HG03439 (cell line): ENCODE data around the gene IGIP.
"Not testable (repeated sequence)": the region's sequence is repeated elsewhere in the genome, so short reads cannot be mapped to it uniquely, and the experiment has no call there.

Experiments used
- ATAC-seq: cut with Tn5 transposase; IDR thresholded peaks from one replicate; pipeline ENCODE4 v1.9.1; 2021; ENCODE audit warnings: mild to moderate bottlenecking, moderate library complexity; ENCODE audit not compliant: unreplicated experiment

The IGIP gene

DNA sequence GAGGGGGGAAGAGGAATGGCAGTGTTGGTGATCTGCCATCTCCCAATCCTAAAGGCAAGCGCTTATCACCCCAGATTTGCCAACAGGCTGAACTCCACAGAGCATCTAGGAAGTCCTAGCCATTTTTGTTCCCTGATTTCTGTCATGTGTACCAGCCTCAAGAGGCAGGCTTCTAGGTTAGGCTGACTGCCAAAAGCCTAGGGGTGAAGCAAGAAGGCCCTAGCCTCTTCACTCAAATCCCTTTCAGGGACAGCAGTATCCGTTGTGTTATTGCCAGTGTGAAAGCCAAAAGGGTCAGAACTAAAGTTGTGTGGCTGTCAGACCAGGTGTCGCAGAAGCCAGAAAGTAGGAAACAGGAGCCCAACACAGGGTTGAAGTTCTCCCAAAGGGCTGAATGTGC lies 14.7 kb downstream of the IGIP start:
- no peak for ATAC-seq

DNA sequence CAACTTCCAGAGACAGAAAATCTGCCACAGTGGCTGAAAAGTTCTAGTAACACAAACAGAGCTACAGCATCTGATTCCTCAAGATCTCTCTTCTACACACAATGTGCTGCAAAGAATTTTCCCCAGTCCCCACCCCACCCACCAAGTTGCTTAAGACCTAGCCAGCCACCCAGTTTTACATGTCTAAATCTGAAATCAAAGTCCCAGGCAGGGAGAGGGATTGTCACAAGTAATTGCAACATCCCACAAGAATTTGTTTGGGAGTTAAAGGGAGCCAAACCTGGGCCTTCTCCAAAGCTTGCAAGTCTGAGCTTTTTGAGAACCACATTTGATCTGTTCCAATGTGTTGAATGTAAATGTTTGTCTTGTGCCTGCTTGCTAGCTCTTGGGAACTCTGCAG lies 15.5 kb downstream of the IGIP start:
- no peak for ATAC-seq

DNA sequence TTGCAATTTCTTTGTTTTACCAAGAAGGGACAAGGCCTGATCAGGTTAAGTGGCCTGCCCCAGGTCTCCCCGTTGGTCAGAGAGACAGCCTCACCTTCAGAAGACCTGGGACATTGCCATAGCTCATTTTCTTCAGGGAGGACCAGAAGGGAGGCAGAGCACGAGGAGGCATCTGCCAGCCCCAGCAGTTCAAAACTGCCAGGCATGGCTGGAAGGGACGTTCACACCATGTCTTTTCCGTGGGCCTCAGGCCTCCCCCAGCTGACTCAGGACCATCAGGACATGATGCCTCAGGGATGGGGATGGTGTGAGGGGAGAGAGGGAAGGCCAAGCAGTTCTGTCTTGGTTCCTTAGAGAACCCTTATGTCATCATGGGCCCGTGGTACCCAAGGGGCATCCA lies 16.5 kb downstream of the IGIP start:
- no peak for ATAC-seq

DNA sequence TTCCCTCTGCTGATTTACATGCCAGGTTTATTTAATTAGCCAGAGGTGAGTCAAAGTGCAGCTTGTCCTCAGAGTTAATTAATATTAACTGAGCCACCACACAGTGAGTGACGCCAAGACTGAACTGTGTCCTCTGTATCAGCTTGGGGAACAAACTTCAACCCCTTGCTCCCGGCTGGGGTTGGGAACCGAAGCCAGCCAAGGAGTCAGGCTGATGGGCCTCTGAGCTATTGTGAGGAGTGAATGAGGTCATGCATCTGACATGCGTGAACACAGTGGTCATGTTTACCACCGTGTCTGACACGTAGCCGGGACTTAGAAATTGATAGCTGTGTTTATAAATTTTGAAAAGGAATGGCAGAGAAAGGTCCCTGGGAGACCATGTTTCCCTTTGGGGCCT lies 17.1 kb downstream of the IGIP start:
- ATAC-seq = no peak

DNA sequence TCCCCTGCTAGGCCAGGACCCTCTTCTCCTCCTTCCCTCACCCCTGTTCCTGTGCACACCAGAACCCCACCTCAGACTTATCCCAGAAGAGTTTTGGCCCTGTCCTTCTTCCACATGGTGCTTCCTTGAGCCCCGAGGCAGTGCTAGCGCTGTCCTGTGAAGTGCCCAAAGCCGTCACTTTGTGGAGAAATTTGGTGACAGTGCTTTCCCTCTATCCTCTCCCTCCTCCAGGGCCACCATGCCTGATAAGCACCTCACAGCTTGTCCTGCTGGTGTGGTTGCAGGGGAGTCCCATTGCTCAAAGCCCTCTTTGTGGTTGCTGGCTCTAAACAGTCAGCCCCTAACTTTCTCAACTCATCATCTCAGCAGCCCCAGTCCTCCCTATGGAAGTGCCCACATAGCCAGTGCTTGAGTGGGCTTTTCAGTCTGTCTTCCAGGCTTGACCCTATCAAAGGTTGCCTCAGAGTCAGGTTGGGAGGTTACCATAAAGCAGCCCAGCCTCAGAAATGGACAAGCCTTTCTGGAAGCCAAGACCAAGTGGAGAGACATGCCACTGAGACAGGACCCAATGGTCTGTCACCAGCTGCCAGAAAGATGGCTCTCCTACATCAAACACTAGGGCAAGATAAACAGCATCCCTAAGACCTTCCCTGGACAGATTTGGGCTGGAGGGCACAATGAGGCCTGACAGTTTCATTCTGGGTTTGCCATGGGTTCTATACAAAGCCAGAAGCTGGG lies 18.0 kb downstream of the IGIP start:
- no peak for ATAC-seq

DNA sequence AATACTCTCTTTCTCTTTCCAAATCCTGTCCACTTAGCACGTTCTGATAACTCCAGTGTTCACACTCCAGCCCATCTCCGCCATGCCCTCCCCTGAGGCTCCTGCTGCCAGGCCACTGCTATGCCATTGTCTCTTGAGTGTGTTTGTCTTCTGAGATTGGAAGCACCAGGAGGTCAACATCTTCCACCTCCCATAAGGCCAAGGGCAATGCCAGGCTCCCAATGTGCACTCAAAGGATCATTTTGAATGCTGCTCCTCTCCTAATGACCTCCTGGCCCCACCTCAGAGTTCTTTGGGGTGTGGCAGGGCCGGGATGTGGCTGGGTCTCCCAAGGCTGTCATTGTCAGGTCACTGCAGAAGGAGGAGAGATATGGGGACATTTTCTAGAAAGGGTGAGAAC lies 19.5 kb downstream of the IGIP start:
- ATAC-seq = no peak

DNA sequence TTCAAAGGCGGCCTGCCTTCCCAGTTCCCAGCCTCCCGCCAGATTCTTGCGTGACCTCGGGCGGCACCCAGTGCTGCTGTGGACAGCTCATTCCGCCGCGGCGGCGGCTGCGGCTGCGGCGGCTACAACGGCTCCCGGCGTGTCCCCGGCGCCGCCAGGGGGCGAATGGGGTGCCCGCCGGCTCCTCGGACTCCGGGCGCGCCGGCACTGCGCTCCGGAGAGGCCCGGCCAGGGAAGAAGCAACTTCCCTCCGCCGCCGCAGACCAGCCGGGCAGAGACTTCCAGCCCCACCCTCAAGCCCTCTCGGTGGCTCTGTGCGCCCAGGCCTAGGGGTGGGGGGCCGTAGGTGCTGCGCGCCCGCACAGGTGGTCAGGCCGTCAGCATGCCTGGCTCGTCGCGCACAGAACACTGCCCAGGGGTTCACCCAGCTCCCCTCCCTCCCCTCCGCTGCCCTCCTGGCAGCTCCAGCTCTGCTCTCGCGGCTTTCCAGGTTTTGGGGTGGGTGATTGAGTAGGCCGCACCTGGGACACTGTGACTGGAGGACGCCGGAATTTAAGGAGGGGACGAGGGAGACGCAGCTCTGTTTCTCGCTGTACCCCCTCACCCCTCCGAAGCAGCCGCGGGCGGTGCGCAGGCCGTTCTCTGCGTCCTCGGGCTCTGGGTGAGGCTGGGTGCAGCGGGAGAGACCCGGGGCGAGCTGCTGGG lies 20.2 kb downstream of the IGIP start:
- no peak for ATAC-seq

DNA sequence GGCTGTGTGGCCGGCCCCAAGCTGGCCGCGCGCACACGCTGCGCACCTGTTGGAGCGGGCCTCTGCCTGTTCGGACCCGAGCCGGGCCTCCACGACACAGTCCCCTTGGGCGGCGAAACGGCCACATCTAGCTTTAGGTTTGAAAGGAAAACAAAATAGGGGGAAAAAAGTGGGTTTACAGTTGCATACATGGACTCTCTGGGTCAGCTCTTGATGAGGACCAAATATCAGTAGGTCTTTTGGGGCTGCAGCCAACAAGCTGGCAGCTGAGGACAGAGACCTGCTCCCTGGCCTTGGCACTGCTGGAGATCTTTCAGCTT lies 20.7 kb downstream of the IGIP start:
- no peak for ATAC-seq

DNA sequence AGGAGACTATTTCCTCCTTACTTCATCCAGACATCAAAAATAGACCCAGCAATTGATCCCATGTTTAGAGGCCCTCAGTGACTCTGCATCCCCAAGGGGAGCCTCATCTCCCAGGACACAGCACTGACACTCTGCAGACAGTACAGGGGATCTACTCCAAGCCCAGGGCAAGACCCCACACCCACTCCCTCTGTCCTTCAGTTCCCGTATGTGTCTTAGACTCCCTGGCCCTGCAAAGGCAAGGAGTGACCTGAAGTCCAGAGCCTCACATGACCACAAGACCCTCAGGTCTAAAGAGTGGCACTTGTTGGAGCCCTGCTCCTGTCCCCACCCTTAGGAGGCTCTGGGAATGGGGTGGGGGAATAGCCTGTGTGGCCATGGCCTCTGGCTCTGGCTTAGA lies 21.7 kb downstream of the IGIP start:
- no peak for ATAC-seq

DNA sequence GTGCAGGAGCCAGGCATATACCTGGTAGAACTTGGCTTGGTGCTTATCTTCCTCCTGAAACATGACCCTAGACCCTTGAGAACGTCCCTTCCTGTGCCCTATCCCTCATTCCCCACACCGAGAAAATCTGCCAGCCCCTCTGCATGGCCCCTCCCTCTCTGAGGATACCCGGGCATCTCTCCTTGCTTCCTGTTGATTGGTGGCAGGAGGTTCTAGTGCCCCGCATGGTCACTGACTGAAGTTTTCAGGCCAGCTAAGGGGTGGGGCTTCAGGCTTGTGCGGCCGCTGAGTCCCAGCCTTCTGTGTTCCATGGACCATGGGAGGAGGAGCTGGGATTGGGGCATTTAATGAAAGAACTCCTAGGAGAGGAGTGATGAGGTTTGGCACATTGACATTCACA lies 22.8 kb downstream of the IGIP start:
- no peak for ATAC-seq

DNA sequence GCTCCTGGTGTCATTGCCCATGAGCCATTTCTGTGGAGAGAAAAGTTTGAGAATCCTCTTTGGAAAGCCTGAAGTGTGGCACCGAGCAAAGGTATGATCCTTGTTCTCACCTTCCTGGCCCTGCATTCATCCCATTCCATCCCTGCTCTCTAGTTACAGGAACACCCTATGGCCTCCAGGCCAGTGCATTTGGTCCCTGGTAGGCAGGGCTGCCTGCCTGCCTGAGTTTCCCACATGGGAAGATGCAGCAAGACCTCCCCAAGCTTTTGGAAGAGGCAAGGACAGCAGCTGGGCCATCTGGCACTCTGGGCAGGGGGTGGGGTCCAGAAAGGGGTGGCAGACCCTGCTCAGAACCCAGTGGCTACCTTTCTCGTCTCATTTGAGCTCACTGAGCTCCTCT lies 24.5 kb downstream of the IGIP start:
- ATAC-seq = no peak

DNA sequence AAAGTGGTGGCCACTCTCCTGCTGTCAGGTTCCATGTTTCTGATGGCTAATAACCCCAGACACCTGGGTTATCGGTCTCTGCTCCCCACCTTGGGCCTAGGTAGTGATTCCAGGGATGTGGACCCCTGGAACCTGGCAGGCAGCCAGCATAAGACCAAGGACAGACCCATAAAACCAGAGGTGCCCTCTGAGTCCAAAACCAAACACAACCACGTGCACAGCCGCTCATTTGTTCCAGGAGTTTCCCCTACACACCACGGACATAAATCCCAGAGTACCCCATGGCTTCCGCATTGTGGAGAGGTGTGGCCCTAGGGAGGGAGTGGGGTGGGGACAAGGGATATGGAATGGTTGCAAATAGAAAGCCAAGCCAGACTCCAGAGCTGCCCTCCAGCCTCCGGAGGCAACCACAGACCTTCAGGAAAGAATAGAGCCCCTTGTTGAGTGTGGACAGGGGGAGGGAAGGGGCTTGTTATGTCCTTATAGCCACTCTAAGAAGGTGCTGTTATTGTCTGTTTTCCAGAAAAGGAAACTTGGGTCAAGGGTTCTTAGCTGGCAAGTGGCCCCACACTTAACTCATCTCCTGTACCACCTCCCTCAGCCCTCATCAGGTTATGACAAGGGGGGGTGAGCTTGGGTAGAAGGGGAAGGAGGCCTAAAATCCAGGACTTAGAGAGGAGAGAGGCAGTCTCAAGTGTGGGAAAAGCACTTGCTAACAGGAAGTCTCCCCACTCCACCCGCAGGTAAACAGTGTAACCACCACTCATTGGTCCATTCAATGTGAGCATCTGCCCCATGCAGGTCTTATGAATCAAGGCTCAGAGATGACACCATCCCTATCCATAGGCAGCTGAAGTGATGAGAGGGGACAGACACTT lies 25.6 kb downstream of the IGIP start:
- no peak for ATAC-seq

DNA sequence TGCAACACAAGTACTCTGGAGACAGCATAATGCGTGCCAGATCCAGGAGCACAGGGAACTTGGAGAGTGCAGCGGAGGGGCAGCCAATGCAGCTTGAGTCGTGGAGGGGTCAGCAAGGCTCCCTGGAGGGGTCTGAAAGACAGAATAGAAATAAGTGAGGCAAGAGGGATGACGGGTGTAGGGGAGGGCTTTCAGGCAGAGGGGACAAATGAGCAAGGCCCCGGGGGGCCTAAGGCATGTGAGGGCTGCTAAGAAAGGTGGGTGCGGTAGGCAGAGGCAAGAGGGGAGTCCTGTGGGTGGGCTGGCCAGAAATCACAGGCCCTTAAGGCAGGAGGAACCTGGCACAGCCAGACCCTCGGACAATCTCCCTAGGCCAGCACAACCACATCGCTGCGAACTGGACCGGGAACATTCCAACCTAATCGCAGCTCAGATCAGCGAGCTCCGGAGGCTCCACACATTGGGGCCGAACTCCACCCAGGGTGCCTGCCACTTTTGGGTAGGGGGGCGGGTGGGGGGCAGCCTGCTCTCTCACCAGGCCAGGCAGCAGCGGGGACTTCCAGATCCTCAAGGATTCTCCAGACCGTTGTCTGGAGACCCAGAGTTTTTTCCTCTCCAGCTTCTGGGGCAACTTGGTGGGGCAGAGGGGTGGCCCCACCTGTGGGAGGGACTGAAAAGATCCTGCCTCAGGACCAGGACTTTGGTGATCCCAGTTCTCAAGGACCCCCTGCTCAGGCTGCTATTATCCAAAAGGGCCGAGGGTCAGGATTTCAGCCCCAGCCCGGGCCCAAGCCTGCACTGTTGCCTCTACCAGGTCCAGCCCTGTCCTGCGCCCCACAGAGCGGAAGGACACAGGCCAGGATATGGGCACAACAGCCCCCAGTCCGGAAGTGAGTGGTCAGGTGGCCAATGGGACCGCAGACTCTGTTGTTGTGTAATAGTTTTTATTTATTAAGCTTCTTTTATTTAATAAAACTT lies 26.6 kb downstream of the IGIP start:
- no peak for ATAC-seq

DNA sequence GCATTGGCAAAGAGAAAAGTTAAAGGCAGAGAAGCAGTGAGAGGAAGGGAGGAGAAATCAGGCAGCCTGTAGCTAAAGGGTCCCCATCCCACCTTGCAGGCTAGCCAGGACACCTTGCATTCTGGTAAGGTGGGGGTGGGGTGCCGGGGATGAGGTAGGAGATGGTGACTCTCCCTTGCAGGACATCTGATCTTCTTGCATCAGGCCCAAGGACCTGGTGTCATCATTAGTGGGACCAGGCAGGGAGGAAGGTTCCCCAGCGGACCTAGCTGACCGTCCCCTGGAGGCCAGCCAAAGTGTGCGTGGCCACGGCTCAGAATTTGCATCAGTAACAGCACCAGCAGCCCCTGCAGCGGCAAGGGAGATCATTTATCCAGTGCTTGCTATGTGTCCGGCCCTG lies 27.5 kb downstream of the IGIP start:
- no peak for ATAC-seq

DNA sequence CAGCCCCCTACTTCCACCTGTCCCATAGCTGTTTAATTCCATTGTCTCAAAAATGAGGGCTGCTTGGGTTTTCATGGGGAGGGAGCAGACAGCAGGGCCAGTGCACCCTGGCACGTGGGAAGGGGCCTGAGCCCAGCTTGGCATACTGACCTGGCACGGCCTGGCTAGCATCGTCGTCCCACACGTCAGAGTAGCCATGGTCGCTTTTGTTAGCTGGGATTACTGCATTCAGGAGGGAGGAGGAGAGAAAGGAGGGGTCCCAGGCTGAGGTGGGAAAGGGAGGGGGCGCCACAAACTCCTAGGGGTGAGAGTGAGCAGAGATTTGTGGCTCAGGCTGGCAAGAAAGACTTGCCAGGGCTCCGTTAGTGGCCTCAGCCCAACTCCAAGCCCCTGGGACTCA lies 28.2 kb downstream of the IGIP start:
- no peak for ATAC-seq

DNA sequence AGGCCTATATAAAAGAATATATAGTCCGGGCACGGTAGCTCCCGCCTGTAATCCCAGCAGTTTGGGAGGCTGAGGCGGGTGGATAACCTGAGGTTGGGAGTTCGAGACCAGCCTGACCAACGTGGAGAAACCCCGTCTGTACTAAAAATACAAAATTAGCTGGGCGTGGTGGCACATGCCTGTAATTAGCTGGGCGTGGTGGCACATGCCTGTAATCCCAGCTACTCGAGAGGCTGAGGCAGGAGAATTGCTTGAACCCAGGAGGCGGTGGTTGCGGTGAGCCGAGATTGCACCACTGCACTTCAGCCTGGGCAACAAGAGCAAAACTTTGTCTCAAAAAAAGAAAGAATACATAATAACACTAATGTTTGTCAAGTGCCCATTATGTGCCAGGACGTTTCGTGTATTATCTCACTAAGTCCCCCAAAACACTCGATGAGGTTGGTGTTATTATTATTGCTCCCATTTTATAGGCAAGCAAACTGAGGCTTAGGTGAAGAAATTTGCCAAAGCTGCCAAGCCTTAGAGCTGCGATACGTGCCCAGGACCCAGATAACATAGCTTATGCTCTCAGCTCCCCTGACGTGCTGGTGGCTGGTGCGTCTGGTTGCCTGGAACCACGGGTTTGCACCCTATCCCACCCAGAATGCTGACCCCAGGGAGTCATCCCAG lies 29.1 kb downstream of the IGIP start:
- not testable (repeated sequence) for ATAC-seq

DNA sequence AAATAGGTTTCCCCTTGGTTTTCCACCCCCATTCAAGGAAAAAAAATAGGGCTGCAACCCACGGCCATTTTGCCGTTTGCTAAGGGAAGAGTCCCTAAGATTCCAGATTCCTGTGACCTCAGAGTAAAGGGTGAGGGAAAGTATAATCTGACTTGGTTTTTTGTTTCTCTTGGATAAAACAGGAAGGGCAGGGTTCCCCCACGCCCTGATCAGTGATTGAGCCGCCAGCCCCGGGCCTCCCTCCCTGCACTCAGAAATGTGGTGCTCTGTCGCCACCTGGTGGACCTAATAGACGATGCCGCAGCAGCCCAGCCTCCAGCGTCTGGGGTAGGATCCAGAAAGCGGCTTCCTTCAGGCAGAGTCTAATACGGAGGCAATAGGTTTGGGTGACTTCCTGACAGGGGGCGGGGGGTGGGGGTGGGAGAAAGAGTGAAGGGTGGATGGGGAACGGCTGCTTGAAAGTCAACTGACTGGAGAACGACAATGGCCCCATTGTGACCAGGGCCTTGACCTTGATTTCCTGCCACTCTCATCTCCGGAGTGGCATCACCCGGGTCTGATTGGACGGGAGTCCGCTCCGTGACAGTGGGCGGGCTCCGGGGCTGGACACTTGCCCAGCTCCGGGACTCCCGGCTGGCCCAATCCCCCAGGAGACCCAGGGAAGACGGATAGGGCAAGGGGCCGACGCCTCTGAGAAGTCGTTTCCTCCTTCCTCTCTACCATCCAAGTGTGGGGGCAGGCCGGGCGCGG lies 31.5 kb downstream of the IGIP start:
- ATAC-seq = peak; percentile 90

DNA sequence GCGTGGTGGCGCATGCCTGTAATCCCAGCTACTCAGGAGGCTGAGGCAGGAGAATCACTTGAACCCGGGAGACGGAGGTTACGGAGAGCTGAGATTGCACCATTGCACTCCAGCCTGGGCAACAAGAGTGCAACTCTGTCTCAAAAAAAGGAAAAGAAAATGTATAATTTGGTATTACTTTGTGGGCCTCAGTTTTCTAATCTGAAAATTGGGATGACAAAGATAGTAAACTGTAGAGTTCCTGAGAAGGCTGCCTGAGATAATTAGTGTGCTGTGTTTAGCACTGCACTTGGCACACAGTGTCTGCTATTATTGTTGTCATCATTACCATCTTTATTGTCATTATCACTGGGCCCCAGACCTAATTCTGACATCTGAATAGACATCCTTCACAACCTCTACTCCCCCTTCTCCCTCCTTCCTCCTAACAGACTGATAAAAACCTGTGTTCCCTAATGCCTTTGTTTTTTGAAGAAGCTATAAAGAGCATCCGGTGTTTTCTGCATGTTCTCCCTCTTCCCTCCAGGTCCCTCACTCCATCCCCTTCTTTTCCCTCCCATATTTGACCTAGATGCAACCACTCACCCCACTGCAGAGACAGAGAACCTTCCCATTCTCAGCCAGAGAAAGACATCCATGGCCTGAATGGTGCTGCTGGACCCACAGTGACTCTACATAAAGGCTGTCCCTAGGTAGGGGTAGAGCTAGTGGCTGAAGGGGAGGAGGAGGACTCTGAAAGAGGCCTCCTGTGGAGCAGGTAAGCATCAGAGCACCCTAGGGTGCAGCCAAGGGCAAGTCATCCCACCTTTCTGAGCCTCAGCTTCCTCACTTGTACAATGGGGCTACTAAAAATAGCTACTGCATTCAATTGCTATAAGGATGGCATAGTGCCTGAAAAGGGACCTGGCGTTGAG lies 33.5 kb downstream of the IGIP start:
- ATAC-seq = no peak
